DND-41 (cell line): Measurements from ENCODE around the gene ZSWIM6.

Experiments
- ATAC-seq: fragments of 200-7000 bp; cut with Tn5 transposase; 3 replicates; pipeline ENCODE4 v1.9.1; 2021; ENCODE audit warnings: low read depth; ENCODE audit not compliant: insufficient read depth
- DNase-seq: peaks from one replicate; pipeline ENCODE4 v3.0.0-alpha.2; 2020
- H2AFZ ChIP-seq: 2 replicates; pipeline ENCODE4 v1.6.0; 2012; ENCODE audit warnings: low read depth, low read length
- H3K27ac ChIP-seq: 2 replicates; pipeline ENCODE4 v1.5.1; 2012; ENCODE audit warnings: low read length, inconsistent platforms
- H3K27me3 ChIP-seq: fragments of 200-600 bp; sonication (generic); 2 replicates; pipeline ENCODE4 v1.6.0; 2012; ENCODE audit warnings: low read length, mild to moderate bottlenecking, inconsistent platforms; ENCODE audit not compliant: insufficient read depth, poor library complexity
- H3K36me3 ChIP-seq: 2 replicates; pipeline ENCODE4 v1.5.1; 2012; ENCODE audit warnings: low read length, inconsistent platforms; ENCODE audit not compliant: insufficient read depth
- H3K4me1 ChIP-seq: 2 replicates; pipeline ENCODE4 v1.5.1; 2012; ENCODE audit warnings: mild to moderate bottlenecking, low read length; ENCODE audit not compliant: insufficient read depth
- H3K4me2 ChIP-seq: 2 replicates; pipeline ENCODE4 v1.6.0; 2012; ENCODE audit warnings: mild to moderate bottlenecking, moderate library complexity, low read length, inconsistent platforms; ENCODE audit not compliant: insufficient read depth
- H3K4me3 ChIP-seq, 2 experiments: fragments of 200-600 bp in 1 of 2; shearing (Covaris generic) in 1 of 2; 2 replicates each; pipeline ENCODE4 v1.5.1; 2012 to 2016; ENCODE audit warnings: inconsistent platforms in 2 of 2, low read length in 2 of 2, mild to moderate bottlenecking in 2 of 2, low read depth in 1 of 2, moderate library complexity in 1 of 2
- H3K79me2 ChIP-seq: 2 replicates; pipeline ENCODE4 v1.6.0; 2012; ENCODE audit warnings: low read length, inconsistent platforms; ENCODE audit not compliant: insufficient read depth
- H3K9ac ChIP-seq: 2 replicates; pipeline ENCODE4 v1.6.0; 2012; ENCODE audit warnings: low read depth, mild to moderate bottlenecking, inconsistent platforms, low read length, moderate library complexity
- H3K9me3 ChIP-seq: 2 replicates; pipeline ENCODE4 v1.5.1; 2012; ENCODE audit warnings: low read length, moderate library complexity, mild to moderate bottlenecking, inconsistent platforms; ENCODE audit not compliant: insufficient read depth, severe bottlenecking
- H4K20me1 ChIP-seq: 2 replicates; pipeline ENCODE4 v1.6.0; 2012; ENCODE audit warnings: low read length; ENCODE audit not compliant: insufficient read depth
- EZH2 ChIP-seq: IDR thresholded peaks from 3 replicates; pipeline ENCODE4 v1.6.1; 2012; ENCODE audit warnings: borderline replicate concordance, low read depth, mild to moderate bottlenecking, moderate library complexity, low read length, inconsistent platforms; ENCODE audit not compliant: severe bottlenecking
- TF ChIP-seq, protein P1 (sequence below): IDR thresholded peaks from 2 replicates; pipeline ENCODE4 v1.5.1; 2012; ENCODE audit warnings: borderline replicate concordance, low read length, moderate library complexity, mild to moderate bottlenecking; ENCODE audit not compliant: poor library complexity, severe bottlenecking; ENCODE audit errors: extremely low read depth

ZSWIM6 gene

DNA sequence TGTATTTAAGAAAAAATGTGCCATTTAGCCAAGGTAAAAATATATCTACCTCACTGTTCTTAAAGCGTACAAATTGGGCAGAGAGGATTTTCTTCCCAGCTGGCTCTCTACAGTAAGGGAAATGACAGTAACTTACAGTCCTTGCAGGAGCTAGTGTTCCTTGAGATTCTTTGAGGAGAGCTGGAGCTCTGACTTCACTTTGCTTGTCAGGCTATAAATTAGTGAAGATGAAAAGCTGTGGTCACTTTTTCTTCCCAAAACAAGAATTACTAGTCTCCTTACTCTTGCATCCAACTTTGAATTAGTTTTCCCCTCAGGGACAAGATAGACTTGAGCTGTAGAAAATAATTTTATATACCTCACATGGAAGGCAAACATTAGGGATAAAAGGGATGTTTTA lies 129.9 kb downstream of the ZSWIM6 start:
- Histone ChIP-seq H3K4me1 (no peaks in the 10 kb centered on the region), H2AFZ (no peak overlapping the region), H3K9ac (no peak overlapping the region), H3K27me3 (no peaks in the 10 kb centered on the region), H3K4me3 (no peak overlapping the region), H3K79me2 (no peaks in the 10 kb centered on the region), H3K36me3 (no peaks in the 10 kb centered on the region), H3K27ac (no peak overlapping the region), H3K4me2 (no peak overlapping the region), H4K20me1 (no peaks in the 10 kb centered on the region), H3K9me3 (no peaks in the 10 kb centered on the region)
- DNase-seq = no peak
- ATAC-seq = no peak
- no peak for TF ChIP-seq EZH2
- TF ChIP-seq, protein P1, sequence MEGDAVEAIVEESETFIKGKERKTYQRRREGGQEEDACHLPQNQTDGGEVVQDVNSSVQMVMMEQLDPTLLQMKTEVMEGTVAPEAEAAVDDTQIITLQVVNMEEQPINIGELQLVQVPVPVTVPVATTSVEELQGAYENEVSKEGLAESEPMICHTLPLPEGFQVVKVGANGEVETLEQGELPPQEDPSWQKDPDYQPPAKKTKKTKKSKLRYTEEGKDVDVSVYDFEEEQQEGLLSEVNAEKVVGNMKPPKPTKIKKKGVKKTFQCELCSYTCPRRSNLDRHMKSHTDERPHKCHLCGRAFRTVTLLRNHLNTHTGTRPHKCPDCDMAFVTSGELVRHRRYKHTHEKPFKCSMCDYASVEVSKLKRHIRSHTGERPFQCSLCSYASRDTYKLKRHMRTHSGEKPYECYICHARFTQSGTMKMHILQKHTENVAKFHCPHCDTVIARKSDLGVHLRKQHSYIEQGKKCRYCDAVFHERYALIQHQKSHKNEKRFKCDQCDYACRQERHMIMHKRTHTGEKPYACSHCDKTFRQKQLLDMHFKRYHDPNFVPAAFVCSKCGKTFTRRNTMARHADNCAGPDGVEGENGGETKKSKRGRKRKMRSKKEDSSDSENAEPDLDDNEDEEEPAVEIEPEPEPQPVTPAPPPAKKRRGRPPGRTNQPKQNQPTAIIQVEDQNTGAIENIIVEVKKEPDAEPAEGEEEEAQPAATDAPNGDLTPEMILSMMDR = no peak

DNA sequence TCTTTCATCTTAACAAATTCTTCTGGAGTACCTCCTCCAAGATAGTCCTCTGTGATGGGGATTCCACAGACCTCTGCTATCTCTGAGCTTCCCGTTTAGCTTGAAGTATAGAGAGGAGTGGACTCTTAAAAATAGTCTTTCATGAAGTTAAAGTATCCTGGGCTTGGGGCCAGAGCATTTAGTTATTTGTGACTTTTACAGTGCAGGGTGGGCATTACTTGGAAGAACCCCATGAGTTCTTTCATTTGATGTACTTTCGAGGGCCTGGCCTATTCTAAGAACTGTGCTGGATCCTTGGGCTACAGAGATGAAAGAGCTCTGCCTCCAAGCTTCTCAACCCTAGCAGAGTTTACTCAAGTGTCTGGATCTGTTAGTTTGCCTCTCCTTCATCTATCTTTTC lies 131.5 kb downstream of the ZSWIM6 start:
- Histone ChIP-seq H3K36me3 (no peaks in the 10 kb centered on the region), H2AFZ (no peak overlapping the region), H3K79me2 (no peaks in the 10 kb centered on the region), H3K4me3 (no peak overlapping the region), H3K9me3 (no peaks in the 10 kb centered on the region), H3K4me2 (no peak overlapping the region), H3K9ac (no peak overlapping the region), H3K27ac (no peak overlapping the region), H3K27me3 (no peaks in the 10 kb centered on the region), H4K20me1 (no peaks in the 10 kb centered on the region), H3K4me1 (no peaks in the 10 kb centered on the region)
- no peak for DNase-seq
- no peak for ATAC-seq
- no peak for TF ChIP-seq EZH2
- TF ChIP-seq, protein P1 = no peak

DNA sequence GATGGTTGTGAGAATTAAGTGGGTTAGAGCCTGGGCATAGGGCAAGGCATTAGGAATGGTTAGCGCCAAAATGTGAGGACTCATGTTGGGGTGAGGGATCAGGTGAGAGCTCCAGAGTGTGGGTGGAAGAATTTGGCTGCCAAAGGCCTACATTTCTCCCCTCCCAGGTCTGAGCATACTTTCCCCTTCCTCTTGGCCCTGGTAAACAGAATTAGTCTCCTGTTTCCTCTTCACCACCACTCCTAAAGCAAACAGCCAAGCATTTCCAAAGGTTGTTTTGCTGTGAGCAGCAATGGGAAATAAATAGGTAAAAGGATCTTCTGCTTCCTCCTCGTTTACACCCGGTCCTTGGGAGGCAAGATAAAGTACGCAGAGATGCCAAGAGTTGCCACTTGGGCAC lies 132.5 kb downstream of the ZSWIM6 start:
- Histone ChIP-seq H4K20me1 (no peaks in the 10 kb centered on the region), H3K36me3 (no peaks in the 10 kb centered on the region), H3K4me3 (no peak overlapping the region), H2AFZ (no peak overlapping the region), H3K4me1 (no peaks in the 10 kb centered on the region), H3K79me2 (no peaks in the 10 kb centered on the region), H3K27ac (no peak overlapping the region), H3K27me3 (no peaks in the 10 kb centered on the region), H3K9ac (no peak overlapping the region), H3K9me3 (no peaks in the 10 kb centered on the region), H3K4me2 (no peak overlapping the region)
- TF ChIP-seq, protein P1 = no peak
- no peak for TF ChIP-seq EZH2
- ATAC-seq (no peak), DNase-seq (no peak)

DNA sequence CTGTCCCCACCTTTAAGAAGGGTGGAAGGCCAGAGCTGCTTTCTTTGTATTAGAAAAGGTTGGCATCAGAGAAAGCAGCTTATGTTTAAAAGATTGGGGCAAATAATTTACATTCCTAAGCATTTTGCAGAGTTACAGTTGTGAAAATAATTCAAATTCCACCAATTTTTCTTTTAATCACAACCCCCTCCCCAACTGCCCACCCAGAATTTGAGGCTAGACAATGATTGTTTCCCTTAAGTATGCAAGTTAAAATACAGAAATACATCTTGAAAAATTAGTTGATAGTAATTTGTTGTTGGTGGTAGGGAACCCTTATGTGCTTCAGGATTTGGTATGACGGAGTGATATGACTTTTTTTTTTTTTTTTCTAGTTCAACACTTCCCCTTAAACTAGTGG lies 133.0 kb downstream of the ZSWIM6 start:
- H3K27ac ChIP-seq = no peak overlapping the region

More for the DNA sequence above, 133.0 kb downstream of the ZSWIM6 start:
- ATAC-seq = no peak
- Histone ChIP-seq H3K79me2 (no peaks in the 10 kb centered on the region), H3K27me3 (no peaks in the 10 kb centered on the region), H3K4me2 (no peak overlapping the region), H2AFZ (no peak overlapping the region), H3K36me3 (no peaks in the 10 kb centered on the region), H3K9me3 (no peaks in the 10 kb centered on the region), H3K4me1 (no peaks in the 10 kb centered on the region), H3K9ac (no peak overlapping the region), H3K4me3 (no peak overlapping the region), H4K20me1 (no peaks in the 10 kb centered on the region)
- TF ChIP-seq EZH2 = no peak
- TF ChIP-seq, protein P1 = no peak
- DNase-seq = no peak
